Measurements from ENCODE around the gene TRIM17.

DNA sequence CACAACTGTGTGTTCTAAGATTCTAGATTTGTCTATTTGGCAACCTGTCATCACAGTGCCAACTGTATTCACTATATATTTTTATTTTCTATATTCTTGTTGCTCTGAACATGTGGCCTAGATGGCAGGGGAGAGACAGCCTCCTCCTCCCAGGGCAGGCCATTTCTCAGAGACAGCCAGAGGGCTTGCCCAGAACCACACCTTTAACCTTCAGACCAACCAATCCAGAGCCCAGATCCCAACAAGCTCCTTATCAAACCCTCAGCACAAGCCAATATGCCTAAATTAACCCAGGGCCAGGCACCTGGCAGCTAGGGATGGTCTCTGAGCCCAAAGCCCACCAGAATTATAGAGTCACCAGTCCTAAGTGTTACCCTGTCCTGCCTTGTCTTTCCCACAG lies 29.3 kb downstream of the TRIM17 start:
- no peak for TF ChIP-seq POLR2A (IDR thresholded peaks at IDR 0.05; ENCODE audit: low read length)
- TF ChIP-seq GATA1 (IDR thresholded peaks at IDR 0.05; ENCODE audit: low read depth, low read length) = no peak
